ENCODE results near the gene IL1A.

DNA sequence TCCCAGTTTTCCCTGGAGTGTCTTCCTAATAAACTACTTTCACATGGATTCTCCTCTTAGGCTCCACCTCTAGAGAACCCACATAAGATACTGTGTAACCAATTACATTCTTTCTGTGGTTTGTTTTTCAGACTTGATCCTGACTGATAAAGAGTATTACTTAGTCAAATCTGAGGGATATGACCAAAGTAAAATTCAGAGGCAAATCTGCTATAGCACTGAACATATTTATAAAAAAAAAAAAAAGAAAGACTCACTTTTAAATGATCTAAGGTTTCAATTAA is 33.8 kb downstream of the IL1A start:
- TF ChIP-seq, protein P1, sequence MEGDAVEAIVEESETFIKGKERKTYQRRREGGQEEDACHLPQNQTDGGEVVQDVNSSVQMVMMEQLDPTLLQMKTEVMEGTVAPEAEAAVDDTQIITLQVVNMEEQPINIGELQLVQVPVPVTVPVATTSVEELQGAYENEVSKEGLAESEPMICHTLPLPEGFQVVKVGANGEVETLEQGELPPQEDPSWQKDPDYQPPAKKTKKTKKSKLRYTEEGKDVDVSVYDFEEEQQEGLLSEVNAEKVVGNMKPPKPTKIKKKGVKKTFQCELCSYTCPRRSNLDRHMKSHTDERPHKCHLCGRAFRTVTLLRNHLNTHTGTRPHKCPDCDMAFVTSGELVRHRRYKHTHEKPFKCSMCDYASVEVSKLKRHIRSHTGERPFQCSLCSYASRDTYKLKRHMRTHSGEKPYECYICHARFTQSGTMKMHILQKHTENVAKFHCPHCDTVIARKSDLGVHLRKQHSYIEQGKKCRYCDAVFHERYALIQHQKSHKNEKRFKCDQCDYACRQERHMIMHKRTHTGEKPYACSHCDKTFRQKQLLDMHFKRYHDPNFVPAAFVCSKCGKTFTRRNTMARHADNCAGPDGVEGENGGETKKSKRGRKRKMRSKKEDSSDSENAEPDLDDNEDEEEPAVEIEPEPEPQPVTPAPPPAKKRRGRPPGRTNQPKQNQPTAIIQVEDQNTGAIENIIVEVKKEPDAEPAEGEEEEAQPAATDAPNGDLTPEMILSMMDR (IDR thresholded peaks at IDR 0.05), result no peak
- TF ChIP-seq POLR2A (IDR thresholded peaks at IDR 0.05; ENCODE audit: low read depth), result no peak

All from esophagus muscularis mucosa (tissue), 3 donors.